ENCODE results near the gene ZFP91. TPM values are rescaled to one million over a fixed set of nuclear protein-coding genes. Genes with fewer than 3 reads are reported as not detected.

Gene ZFP91
- polyA plus RNA-seq, 1 of the 3 experiments (the other 2 are of a cell fraction) = 12.2 TPM

DNA sequence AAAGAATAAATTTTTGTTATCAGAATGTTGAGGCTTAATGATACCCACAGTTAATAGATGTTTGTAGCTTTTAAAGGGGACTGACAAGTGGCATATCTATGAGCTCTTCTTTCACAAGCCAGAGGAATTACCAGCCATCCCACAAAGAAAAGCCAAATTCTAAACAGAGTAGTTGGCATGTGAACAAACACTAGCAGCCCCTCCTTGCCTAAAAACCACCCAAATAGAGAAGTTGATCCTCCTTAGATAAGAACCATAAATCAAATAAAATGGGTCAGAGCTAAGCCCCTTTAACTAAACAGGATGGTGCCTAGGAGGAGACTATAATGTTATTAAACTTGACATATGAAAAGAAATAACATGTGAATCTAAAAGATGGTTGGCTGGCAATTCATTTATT lies 14.6 kb upstream of the ZFP91 start:
- Histone ChIP-seq H3K4me1 (ENCODE audit: control insufficient read depth in 1 of 2, insufficient read depth in 2 of 2, low read depth in 1 of 2, low read length in 1 of 2) (no peaks in the 10 kb centered on the region), H3K9me3 (no peaks in the 10 kb centered on the region), H4K20me1 (ENCODE audit: insufficient read depth) (no peaks in the 10 kb centered on the region), H2AFZ (ENCODE audit: low read depth) (no peak overlapping the region), H3K27me3 (ENCODE audit: insufficient read depth) (no peaks in the 10 kb centered on the region), H3K79me2 (ENCODE audit: insufficient read depth) (no peaks in the 10 kb centered on the region), H3K27ac (ENCODE audit: low read depth in 2 of 2, low read length in 1 of 2) (no peak overlapping the region), H3K4me3 (ENCODE audit: low read depth in 2 of 2, low read length in 1 of 2) (no peak overlapping the region), H3K36me3 (replicated peaks in 1 of 2; ENCODE audit: control insufficient read depth in 1 of 2, insufficient read depth in 2 of 2, low read length in 1 of 2) (peaks cover 11 to 45% of the 10 kb centered on the region in 2 experiments), H3F3A (replicated peaks; ENCODE audit: insufficient read depth) (no peaks in the 10 kb centered on the region), H3K4me2 (no peak overlapping the region), H3K9me2 (no peaks in the 10 kb centered on the region), H3K9ac (no peak overlapping the region)
- ChIA-PET POLR2A (no interaction called here), CTCF (interaction anchor here (1.0 to 1.1 kb wide), 3 partner anchors 12 to 494 kb away, joined by 3 to 4 read pairs (median 3); no protein-coding TSS in a partner anchor)
- TF ChIP-seq FOXJ3 (CRISPR knock-in tag; IDR thresholded peaks at IDR 0.05) (no peak), FOSL2 (IDR thresholded peaks at IDR 0.05; ENCODE audit: borderline replicate concordance, low read depth) (no peak), FOXM1 (IDR thresholded peaks at IDR 0.05; ENCODE audit: low read depth) (no peak), NRF1 (IDR thresholded peaks at IDR 0.05; ENCODE audit: low read depth, low read length) (no peak)
- TF ChIP-seq, protein P1, sequence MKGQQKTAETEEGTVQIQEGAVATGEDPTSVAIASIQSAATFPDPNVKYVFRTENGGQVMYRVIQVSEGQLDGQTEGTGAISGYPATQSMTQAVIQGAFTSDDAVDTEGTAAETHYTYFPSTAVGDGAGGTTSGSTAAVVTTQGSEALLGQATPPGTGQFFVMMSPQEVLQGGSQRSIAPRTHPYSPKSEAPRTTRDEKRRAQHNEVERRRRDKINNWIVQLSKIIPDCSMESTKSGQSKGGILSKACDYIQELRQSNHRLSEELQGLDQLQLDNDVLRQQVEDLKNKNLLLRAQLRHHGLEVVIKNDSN (IDR thresholded peaks at IDR 0.05; ENCODE audit: borderline replicate concordance, low read depth) = no peak
- no peak for DNase-seq

DNA sequence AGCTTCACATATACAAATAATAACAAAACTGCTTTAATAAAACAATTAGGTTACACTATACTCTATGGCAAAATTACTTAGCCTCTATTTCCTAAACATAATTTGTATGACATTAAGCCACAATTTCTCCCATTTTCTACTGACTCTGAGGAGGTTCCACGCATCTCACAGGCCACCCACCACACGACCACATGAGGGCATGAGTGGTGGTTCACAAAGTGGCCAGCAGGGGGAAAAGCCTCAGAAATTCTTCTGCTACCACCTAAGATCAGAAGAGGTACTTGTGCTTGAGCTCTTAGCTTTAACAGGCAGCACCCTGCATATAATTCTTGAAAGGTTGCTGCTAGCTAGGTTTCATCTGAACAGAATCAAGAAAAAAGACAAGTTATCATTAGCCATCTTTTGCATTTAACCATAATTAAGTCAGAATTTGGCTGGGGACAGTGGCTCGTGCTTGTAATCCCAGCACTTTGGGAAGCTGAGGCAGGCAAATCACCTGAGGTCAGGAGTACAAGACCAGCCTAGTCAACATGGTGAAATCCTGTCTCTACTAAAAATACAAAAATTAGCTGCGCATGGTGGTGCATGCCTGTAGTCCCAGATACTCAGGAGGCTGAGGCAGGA lies 10.9 kb upstream of the ZFP91 start:
- H3K4me2 ChIP-seq = no peak overlapping the region
- TF ChIP-seq, protein P2, sequence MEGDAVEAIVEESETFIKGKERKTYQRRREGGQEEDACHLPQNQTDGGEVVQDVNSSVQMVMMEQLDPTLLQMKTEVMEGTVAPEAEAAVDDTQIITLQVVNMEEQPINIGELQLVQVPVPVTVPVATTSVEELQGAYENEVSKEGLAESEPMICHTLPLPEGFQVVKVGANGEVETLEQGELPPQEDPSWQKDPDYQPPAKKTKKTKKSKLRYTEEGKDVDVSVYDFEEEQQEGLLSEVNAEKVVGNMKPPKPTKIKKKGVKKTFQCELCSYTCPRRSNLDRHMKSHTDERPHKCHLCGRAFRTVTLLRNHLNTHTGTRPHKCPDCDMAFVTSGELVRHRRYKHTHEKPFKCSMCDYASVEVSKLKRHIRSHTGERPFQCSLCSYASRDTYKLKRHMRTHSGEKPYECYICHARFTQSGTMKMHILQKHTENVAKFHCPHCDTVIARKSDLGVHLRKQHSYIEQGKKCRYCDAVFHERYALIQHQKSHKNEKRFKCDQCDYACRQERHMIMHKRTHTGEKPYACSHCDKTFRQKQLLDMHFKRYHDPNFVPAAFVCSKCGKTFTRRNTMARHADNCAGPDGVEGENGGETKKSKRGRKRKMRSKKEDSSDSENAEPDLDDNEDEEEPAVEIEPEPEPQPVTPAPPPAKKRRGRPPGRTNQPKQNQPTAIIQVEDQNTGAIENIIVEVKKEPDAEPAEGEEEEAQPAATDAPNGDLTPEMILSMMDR (IDR thresholded peaks at IDR 0.05) = peak; percentile 80
- no peak for TF ChIP-seq NFIC (IDR thresholded peaks at IDR 0.05; ENCODE audit: borderline replicate concordance)
- TF ChIP-seq, protein P1 (IDR thresholded peaks at IDR 0.05; ENCODE audit: borderline replicate concordance, low read depth) = no peak
- TF ChIP-seq, protein P3, sequence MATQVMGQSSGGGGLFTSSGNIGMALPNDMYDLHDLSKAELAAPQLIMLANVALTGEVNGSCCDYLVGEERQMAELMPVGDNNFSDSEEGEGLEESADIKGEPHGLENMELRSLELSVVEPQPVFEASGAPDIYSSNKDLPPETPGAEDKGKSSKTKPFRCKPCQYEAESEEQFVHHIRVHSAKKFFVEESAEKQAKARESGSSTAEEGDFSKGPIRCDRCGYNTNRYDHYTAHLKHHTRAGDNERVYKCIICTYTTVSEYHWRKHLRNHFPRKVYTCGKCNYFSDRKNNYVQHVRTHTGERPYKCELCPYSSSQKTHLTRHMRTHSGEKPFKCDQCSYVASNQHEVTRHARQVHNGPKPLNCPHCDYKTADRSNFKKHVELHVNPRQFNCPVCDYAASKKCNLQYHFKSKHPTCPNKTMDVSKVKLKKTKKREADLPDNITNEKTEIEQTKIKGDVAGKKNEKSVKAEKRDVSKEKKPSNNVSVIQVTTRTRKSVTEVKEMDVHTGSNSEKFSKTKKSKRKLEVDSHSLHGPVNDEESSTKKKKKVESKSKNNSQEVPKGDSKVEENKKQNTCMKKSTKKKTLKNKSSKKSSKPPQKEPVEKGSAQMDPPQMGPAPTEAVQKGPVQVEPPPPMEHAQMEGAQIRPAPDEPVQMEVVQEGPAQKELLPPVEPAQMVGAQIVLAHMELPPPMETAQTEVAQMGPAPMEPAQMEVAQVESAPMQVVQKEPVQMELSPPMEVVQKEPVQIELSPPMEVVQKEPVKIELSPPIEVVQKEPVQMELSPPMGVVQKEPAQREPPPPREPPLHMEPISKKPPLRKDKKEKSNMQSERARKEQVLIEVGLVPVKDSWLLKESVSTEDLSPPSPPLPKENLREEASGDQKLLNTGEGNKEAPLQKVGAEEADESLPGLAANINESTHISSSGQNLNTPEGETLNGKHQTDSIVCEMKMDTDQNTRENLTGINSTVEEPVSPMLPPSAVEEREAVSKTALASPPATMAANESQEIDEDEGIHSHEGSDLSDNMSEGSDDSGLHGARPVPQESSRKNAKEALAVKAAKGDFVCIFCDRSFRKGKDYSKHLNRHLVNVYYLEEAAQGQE (IDR thresholded peaks at IDR 0.05; ENCODE audit: low read depth, low read length) = no peak
- peak; percentile 45 for TF ChIP-seq RAD21 (IDR thresholded peaks at IDR 0.05; ENCODE audit: low read length)
- TF ChIP-seq SMC3 (IDR thresholded peaks at IDR 0.05; ENCODE audit: low read depth, low read length) = peak; percentile 58
- no peak for TF ChIP-seq GATA2 (CRISPR knock-in tag; IDR thresholded peaks at IDR 0.05)
- TF ChIP-seq, protein P4, sequence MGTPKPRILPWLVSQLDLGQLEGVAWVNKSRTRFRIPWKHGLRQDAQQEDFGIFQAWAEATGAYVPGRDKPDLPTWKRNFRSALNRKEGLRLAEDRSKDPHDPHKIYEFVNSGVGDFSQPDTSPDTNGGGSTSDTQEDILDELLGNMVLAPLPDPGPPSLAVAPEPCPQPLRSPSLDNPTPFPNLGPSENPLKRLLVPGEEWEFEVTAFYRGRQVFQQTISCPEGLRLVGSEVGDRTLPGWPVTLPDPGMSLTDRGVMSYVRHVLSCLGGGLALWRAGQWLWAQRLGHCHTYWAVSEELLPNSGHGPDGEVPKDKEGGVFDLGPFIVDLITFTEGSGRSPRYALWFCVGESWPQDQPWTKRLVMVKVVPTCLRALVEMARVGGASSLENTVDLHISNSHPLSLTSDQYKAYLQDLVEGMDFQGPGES (IDR thresholded peaks at IDR 0.05; ENCODE audit: low read depth, low read length) = no peak
- no peak for TF ChIP-seq POLR2AphosphoS5 (IDR thresholded peaks at IDR 0.05; ENCODE audit: low read depth, low read length)
- no peak for TF ChIP-seq TEAD4 (IDR thresholded peaks at IDR 0.05; ENCODE audit: borderline replicate concordance, insufficient read depth)
- TF ChIP-seq EP300 (IDR thresholded peaks at IDR 0.05; ENCODE audit: borderline replicate concordance in 1 of 2, low read depth in 1 of 2, low read length in 1 of 2) = no peak
- TF ChIP-seq RFX5 (IDR thresholded peaks at IDR 0.05; ENCODE audit: low read length) = no peak
- TF ChIP-seq, protein P5, sequence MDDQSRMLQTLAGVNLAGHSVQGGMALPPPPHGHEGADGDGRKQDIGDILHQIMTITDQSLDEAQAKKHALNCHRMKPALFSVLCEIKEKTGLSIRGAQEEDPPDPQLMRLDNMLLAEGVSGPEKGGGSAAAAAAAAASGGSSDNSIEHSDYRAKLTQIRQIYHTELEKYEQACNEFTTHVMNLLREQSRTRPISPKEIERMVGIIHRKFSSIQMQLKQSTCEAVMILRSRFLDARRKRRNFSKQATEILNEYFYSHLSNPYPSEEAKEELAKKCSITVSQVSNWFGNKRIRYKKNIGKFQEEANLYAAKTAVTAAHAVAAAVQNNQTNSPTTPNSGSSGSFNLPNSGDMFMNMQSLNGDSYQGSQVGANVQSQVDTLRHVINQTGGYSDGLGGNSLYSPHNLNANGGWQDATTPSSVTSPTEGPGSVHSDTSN (IDR thresholded peaks at IDR 0.05) = no peak
- H3K27ac ChIP-seq (ENCODE audit: low read depth in 2 of 2, low read length in 1 of 2) = no peak overlapping the region
- peaks cover 3% of the 10 kb centered on the region; the same call in 1 of the 2 replicates for H3K79me2 ChIP-seq (ENCODE audit: insufficient read depth)
- peaks cover 5 to 33% of the 10 kb centered on the region in 2 experiments for H3K36me3 ChIP-seq (replicated peaks in 1 of 2; ENCODE audit: control insufficient read depth in 1 of 2, insufficient read depth in 2 of 2, low read length in 1 of 2)
- no peaks in the 10 kb centered on the region for H3K9me2 ChIP-seq
- 75% methylated on average over 4 of the region's 4 CpGs for WGBS (ENCODE audit: low lambda C conversion rate)
- H3K4me1 ChIP-seq (ENCODE audit: control insufficient read depth in 1 of 2, insufficient read depth in 2 of 2, low read depth in 1 of 2, low read length in 1 of 2) = peaks cover 0 to 4% of the 10 kb centered on the region in 2 experiments; a peak in 1 of 4 replicates
- no peaks in the 10 kb centered on the region for H3K9me3 ChIP-seq
- no peak overlapping the region for H3K9ac ChIP-seq
- no peaks in the 10 kb centered on the region for H4K20me1 ChIP-seq (ENCODE audit: insufficient read depth)
- ChIA-PET POLR2A (interaction anchor here (1.0 kb wide), 1 partner anchor 9 kb away, joined by 3 read pairs; no protein-coding TSS in a partner anchor), CTCF (interaction anchor here (0.6 to 3.6 kb wide), 27 partner anchors 9 to 1944 kb away, joined by 3 to 33 read pairs (median 3); partner anchors contain the start of genes LPXN and ZFP91)
- H3F3A ChIP-seq (replicated peaks; ENCODE audit: insufficient read depth) = peaks cover 4% of the 10 kb centered on the region
- H3K27me3 ChIP-seq (ENCODE audit: insufficient read depth) = no peaks in the 10 kb centered on the region
- DNase-seq = peak; percentile 52
- H3K4me3 ChIP-seq (ENCODE audit: low read depth in 2 of 2, low read length in 1 of 2) = no peak overlapping the region
- H2AFZ ChIP-seq (ENCODE audit: low read depth) = no peak overlapping the region
